Keratinocyte (primary cell): ENCODE measurements around the gene AOAH. TPM values are rescaled to one million over a fixed set of nuclear protein-coding genes. Genes with fewer than 3 reads are reported as not detected.

ENCODE experiments used
- DNase-seq: peaks from one replicate; pipeline ENCODE4 v3.0.0-alpha.2; 2011; ENCODE audit warnings: low read depth, missing footprints, low spot score
- FAIRE-seq: peaks from 2 replicates; lab custom pipeline; 2011; peaks lifted over from hg19 to GRCh38; lab: Jason Lieb, UNC
- H2AFZ ChIP-seq: 2 replicates; pipeline ENCODE4 v1.6.0; 2012; ENCODE audit warnings: low read length, control low read depth, inconsistent platforms; ENCODE audit not compliant: control insufficient read depth
- H3K27ac ChIP-seq: 2 replicates; pipeline ENCODE4 v1.5.1; 2011; ENCODE audit warnings: low read length; ENCODE audit not compliant: control insufficient read depth, insufficient read depth
- H3K27me3 ChIP-seq: 3 replicates; pipeline ENCODE4 v1.6.0; 2011; ENCODE audit warnings: low read length; ENCODE audit not compliant: control insufficient read depth, insufficient read depth; ENCODE audit errors: extremely low read depth
- H3K36me3 ChIP-seq, 2 experiments: 2 replicates in 1 of 2; 3 replicates in 1 of 2; pipeline ENCODE4 v1.5.1; 2011; ENCODE audit warnings: low read length in 2 of 2, mild to moderate bottlenecking in 1 of 2; ENCODE audit not compliant: control insufficient read depth in 2 of 2, insufficient read depth in 2 of 2; ENCODE audit errors: extremely low read depth in 1 of 2
- H3K4me1 ChIP-seq: 3 replicates; pipeline ENCODE4 v1.5.1; 2011; ENCODE audit warnings: low read length; ENCODE audit not compliant: control insufficient read depth, insufficient read depth; ENCODE audit errors: extremely low read depth
- H3K4me2 ChIP-seq: 3 replicates; pipeline ENCODE4 v1.6.0; 2011; ENCODE audit warnings: low read depth, low read length; ENCODE audit not compliant: control insufficient read depth, insufficient read depth; ENCODE audit errors: extremely low read depth
- H3K4me3 ChIP-seq, 3 experiments: fragments of 200-600 bp in 1 of 3; sonication (generic) in 1 of 3; 2 replicates in 2 of 3; 3 replicates in 1 of 3; pipeline ENCODE4 v1.5.1; 2011 to 2016; ENCODE audit warnings: low read length in 3 of 3, mild to moderate bottlenecking in 3 of 3, control low read depth in 2 of 3, inconsistent platforms in 1 of 3, low read depth in 1 of 3, mixed read lengths in 1 of 3, mixed run types in 1 of 3, moderate library complexity in 1 of 3; ENCODE audit not compliant: control insufficient read depth in 2 of 3, insufficient read depth in 2 of 3; ENCODE audit errors: extremely low read depth in 1 of 3
- H3K79me2 ChIP-seq: 2 replicates; pipeline ENCODE4 v1.6.0; 2012; ENCODE audit warnings: low read length; ENCODE audit not compliant: control insufficient read depth, insufficient read depth
- H3K9ac ChIP-seq: 3 replicates; pipeline ENCODE4 v1.6.0; 2011; ENCODE audit warnings: low read length; ENCODE audit not compliant: control insufficient read depth, insufficient read depth; ENCODE audit errors: extremely low read depth
- H3K9me1 ChIP-seq: 3 replicates; pipeline ENCODE4 v1.6.0; 2011; ENCODE audit warnings: low read length; ENCODE audit not compliant: control insufficient read depth, insufficient read depth; ENCODE audit errors: extremely low read depth
- H3K9me3 ChIP-seq: 2 replicates; pipeline ENCODE4 v1.5.1; 2012; ENCODE audit warnings: low read depth, low read length; ENCODE audit not compliant: control insufficient read depth
- H4K20me1 ChIP-seq: 3 replicates; pipeline ENCODE4 v1.6.0; 2011; ENCODE audit warnings: low read length; ENCODE audit not compliant: control insufficient read depth, insufficient read depth; ENCODE audit errors: extremely low read depth
- EZH2 ChIP-seq: IDR thresholded peaks from one replicate; pipeline ENCODE4 v1.6.1; 2012; ENCODE audit warnings: inconsistent platforms, mild to moderate bottlenecking, low read length, moderate library complexity
- dilution Hi-C: fragments of 300-500 bp; cut with MboI; formaldehyde crosslinking; loops from one replicate; pipeline ENCODE4 v1.7.0; 2020; ENCODE audit warnings: low sequenced_read_pairs; ENCODE audit not compliant: extremely low pct_ligation_motif_present
- polyA plus RNA-seq, 5 experiments: library from polyadenylated mRNA; depleted of rRNA in 3 of 5; stranded (reverse) in 3 of 5; stranded (forward) in 1 of 5; unstranded in 1 of 5; fragments of >200 nt; gene quantifications; 1 replicate in 1 of 5; 2 replicates in 3 of 5; 3 replicates in 1 of 5; pipeline versions ENCODE4 v1.2.1 to v1.2.3, GENCODE V29; 2011 to 2012; ENCODE audit warnings: missing spikeins in 2 of 5, low read depth in 1 of 5, low replicate concordance in 1 of 5
- TF ChIP-seq, protein P1 (sequence below), 3 experiments: IDR thresholded peaks in 1 of 3; conservative IDR thresholded peaks in 1 of 3; optimal IDR thresholded peaks in 1 of 3; 2 replicates in 2 of 3; 3 replicates in 1 of 3; pipeline versions ENCODE3 to v1.5.1; 2011; ENCODE audit warnings: low read length in 3 of 3, mild to moderate bottlenecking in 3 of 3, moderate library complexity in 2 of 3, control low read depth in 1 of 3, inconsistent platforms in 1 of 3; ENCODE audit not compliant: insufficient read depth in 2 of 3; ENCODE audit errors: extremely low read depth in 1 of 3

AOAH gene
- polyA plus RNA-seq, 1 donor (not counting 4 experiments of a cell fraction or from before 2014, with no cell fraction given), result 0.43 TPM

- Histone ChIP-seq H2AFZ (no peak overlapping the region), H3K36me3 (no peaks in the 10 kb centered on the region), H4K20me1 (no peaks in the 10 kb centered on the region), H3K9me1 (no peaks in the 10 kb centered on the region), H3K27ac (no peak overlapping the region), H3K4me3 (no peak overlapping the region), H3K4me2 (no peak overlapping the region), H3K9ac (no peak overlapping the region), H3K27me3 (no peaks in the 10 kb centered on the region), H3K79me2 (no peaks in the 10 kb centered on the region), H3K4me1 (no peaks in the 10 kb centered on the region), H3K9me3 (no peaks in the 10 kb centered on the region)
- DNase-seq, result no peak
- dilution Hi-C loops, result no loop called here
- TF ChIP-seq, protein P1, sequence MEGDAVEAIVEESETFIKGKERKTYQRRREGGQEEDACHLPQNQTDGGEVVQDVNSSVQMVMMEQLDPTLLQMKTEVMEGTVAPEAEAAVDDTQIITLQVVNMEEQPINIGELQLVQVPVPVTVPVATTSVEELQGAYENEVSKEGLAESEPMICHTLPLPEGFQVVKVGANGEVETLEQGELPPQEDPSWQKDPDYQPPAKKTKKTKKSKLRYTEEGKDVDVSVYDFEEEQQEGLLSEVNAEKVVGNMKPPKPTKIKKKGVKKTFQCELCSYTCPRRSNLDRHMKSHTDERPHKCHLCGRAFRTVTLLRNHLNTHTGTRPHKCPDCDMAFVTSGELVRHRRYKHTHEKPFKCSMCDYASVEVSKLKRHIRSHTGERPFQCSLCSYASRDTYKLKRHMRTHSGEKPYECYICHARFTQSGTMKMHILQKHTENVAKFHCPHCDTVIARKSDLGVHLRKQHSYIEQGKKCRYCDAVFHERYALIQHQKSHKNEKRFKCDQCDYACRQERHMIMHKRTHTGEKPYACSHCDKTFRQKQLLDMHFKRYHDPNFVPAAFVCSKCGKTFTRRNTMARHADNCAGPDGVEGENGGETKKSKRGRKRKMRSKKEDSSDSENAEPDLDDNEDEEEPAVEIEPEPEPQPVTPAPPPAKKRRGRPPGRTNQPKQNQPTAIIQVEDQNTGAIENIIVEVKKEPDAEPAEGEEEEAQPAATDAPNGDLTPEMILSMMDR (optimal IDR thresholded peaks at IDR 0.05 in 1 of 3, IDR thresholded peaks at IDR 0.05 in 1 of 3, conservative IDR thresholded peaks at IDR 0.05 in 1 of 3; ENCODE audit: extremely low read depth in 1 of 3, insufficient read depth in 2 of 3, low read length in 3 of 3), result no peak
- TF ChIP-seq EZH2, result no peak
- no peak for FAIRE-seq
Observed at GRCh38 chr7:36762394-36762793, 38.1 kb upstream of the AOAH start.

- no peaks in the 10 kb centered on the region for H3K9me1 ChIP-seq
- dilution Hi-C loops, result no loop called here
- H3K9ac ChIP-seq, result no peak overlapping the region
- no peaks in the 10 kb centered on the region for H3K27me3 ChIP-seq
- H4K20me1 ChIP-seq, result no peaks in the 10 kb centered on the region
- H3K4me1 ChIP-seq, result no peaks in the 10 kb centered on the region
- FAIRE-seq, result no peak
- no peaks in the 10 kb centered on the region for H3K9me3 ChIP-seq
- TF ChIP-seq, protein P1 (optimal IDR thresholded peaks at IDR 0.05 in 1 of 3, IDR thresholded peaks at IDR 0.05 in 1 of 3, conservative IDR thresholded peaks at IDR 0.05 in 1 of 3; ENCODE audit: extremely low read depth in 1 of 3, insufficient read depth in 2 of 3, low read length in 3 of 3), result no peak
- no peak for TF ChIP-seq EZH2
- H3K79me2 ChIP-seq, result no peaks in the 10 kb centered on the region
- no peaks in the 10 kb centered on the region for H3K36me3 ChIP-seq
- H2AFZ ChIP-seq, result no peak overlapping the region
- no peak overlapping the region for H3K4me2 ChIP-seq
- DNase-seq, result no peak
- no peak overlapping the region for H3K4me3 ChIP-seq
- no peak overlapping the region for H3K27ac ChIP-seq
Observed at GRCh38 chr7:36761835-36762234, 37.5 kb upstream of the AOAH start.
